Measurements from ENCODE around the gene FBXW7.

Gene FBXW7, protein sequence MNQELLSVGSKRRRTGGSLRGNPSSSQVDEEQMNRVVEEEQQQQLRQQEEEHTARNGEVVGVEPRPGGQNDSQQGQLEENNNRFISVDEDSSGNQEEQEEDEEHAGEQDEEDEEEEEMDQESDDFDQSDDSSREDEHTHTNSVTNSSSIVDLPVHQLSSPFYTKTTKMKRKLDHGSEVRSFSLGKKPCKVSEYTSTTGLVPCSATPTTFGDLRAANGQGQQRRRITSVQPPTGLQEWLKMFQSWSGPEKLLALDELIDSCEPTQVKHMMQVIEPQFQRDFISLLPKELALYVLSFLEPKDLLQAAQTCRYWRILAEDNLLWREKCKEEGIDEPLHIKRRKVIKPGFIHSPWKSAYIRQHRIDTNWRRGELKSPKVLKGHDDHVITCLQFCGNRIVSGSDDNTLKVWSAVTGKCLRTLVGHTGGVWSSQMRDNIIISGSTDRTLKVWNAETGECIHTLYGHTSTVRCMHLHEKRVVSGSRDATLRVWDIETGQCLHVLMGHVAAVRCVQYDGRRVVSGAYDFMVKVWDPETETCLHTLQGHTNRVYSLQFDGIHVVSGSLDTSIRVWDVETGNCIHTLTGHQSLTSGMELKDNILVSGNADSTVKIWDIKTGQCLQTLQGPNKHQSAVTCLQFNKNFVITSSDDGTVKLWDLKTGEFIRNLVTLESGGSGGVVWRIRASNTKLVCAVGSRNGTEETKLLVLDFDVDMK

DNA sequence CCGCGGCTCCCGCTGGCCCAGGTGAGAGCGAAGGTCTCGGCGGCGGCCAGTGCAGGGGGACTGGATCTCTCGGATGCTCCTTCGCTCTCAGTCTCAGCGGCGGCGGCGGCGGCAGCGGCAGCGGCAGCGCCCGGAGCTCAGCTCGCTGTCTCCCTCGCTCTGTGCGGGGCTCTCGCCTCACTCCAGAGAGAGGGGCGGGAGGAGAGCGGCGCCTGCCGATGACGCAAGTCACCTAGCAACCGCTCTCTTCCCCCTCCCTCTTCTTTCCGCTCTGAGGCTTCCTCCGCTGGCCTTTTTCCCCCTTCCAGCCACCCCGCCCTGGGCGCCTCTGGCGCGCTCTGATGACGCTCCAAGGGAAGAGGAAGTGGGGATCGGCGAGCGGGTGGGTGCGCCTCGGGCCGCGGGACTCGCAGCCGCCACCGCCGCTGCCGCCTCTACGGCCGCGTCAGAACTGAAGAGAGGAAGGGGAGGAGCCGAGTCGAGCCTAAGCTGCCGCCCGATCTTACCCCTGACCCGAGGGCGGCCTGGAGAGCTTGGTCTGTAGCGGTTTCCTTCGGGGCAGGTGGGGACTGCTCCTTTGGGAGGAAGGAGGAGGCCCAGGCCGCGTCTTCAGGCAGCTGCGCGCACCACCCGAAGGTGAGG lies at the start of gene FBXW7:
FBXW7 (minus strand) TSS at position 190 of the 642 bp plus-strand sequence. CDS start 124,289 bp downstream, outside the sequence.
- H3K4me3 ChIP-seq (ENCODE audit: low read length), result peak within 1 kb of the TSS; percentile 98
- H3K36me3 ChIP-seq (ENCODE audit: control insufficient read depth, low read depth, low read length), result peaks cover 13% of the 10 kb centered on the region
- peak within 1 kb of the TSS; percentile 92 for H3K27ac ChIP-seq (ENCODE audit: low read length)
- H3K9me3 ChIP-seq (ENCODE audit: control insufficient read depth, low read depth, low read length), result no peaks in the 10 kb centered on the region
- H3K9ac ChIP-seq (ENCODE audit: low read length), result peak within 1 kb of the TSS; percentile 91
- H3K4me1 ChIP-seq (ENCODE audit: control insufficient read depth, low read depth, low read length), result peaks cover 12% of the 10 kb centered on the region
- H3K27me3 ChIP-seq (ENCODE audit: control insufficient read depth, insufficient read depth, low read length), result peaks cover 6% of the 10 kb centered on the region

DNA sequence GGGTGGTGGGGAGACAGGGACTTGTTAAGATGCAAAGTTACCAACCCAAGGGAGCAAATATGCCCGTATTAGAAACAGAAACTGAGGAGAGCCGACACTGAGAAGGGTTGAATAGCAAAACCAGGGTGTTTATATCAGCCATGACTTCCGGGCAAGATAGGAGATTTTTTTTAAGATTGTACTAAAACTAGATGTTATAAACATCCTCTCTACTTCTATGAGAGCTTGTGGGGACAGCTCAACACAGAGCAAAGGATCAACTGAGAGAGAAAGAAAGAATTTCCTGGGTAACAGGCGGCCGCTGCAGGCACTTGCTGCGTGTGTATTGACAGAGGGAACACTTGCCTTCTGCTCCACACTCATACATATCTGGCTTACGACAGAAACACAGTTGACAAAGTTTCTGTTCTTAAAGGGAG lies 49.1 kb upstream of the FBXW7 start:
- no peak overlapping the region for H3K9ac ChIP-seq (ENCODE audit: low read length)
- no peaks in the 10 kb centered on the region for H3K27me3 ChIP-seq (ENCODE audit: control insufficient read depth, insufficient read depth, low read length)
- H3K4me1 ChIP-seq (ENCODE audit: control insufficient read depth, low read depth, low read length), result no peaks in the 10 kb centered on the region
- no peak overlapping the region for H3K4me3 ChIP-seq (ENCODE audit: low read length)
- H3K9me3 ChIP-seq (ENCODE audit: control insufficient read depth, low read depth, low read length), result no peaks in the 10 kb centered on the region
- H3K36me3 ChIP-seq (ENCODE audit: control insufficient read depth, low read depth, low read length), result no peaks in the 10 kb centered on the region
- H3K27ac ChIP-seq (ENCODE audit: low read length), result no peak overlapping the region

DNA sequence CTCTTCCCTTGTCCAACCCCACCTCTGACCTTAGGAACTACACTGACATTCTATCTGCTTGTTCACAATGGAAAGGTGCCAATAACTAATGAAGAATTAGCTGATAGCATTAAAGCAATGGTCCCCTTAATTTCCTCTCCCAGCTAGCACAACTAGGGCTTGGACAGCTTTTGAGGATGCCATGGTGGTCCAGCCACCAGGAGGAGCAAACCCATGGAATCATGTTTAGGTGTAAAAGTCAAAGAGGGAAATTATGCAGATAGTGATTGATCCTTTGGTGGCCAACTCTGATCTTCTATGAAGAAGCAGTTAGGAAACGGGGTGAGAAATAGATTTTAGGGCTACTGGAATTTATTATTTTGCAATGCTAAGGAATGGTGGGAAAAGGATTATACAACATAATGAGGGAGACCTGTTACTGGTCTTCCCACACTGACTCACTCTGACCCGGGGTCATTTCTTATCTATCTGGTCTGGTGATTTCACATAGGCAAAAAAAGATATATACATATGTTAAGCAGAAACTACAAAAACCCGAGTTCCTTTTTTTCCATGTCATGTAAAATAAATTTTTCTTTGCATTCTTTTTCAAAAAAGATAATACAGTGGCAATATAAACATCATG lies 45.8 kb upstream of the FBXW7 start:
- H3K27me3 ChIP-seq (ENCODE audit: control insufficient read depth, insufficient read depth, low read length), result no peaks in the 10 kb centered on the region
- H3K9me3 ChIP-seq (ENCODE audit: control insufficient read depth, low read depth, low read length), result no peaks in the 10 kb centered on the region
- peaks cover 4% of the 10 kb centered on the region for H3K4me1 ChIP-seq (ENCODE audit: control insufficient read depth, low read depth, low read length)
- no peak overlapping the region for H3K27ac ChIP-seq (ENCODE audit: low read length)
- no peaks in the 10 kb centered on the region for H3K36me3 ChIP-seq (ENCODE audit: control insufficient read depth, low read depth, low read length)
- H3K4me3 ChIP-seq (ENCODE audit: low read length), result no peak overlapping the region
- no peak overlapping the region for H3K9ac ChIP-seq (ENCODE audit: low read length)

DNA sequence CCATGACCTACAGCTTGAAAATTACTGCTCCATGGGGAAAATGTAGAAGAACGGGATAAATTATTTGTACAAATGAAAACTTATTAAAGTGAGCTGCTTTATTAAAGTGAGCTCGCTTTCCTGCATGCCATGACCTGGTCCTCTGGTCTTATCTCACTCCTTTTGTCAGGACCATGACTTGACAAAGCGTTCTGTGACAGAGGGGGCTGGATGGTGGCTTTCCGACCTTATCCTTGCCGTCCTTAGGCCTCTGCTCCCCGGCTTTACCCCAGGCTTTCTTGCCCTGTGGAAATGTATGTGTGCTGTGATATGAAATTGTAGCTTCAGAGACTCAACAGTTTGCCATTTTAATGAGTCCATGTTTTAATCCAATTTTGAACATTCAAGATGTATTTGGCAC lies 44.0 kb upstream of the FBXW7 start:
- Histone ChIP-seq H3K36me3 (ENCODE audit: control insufficient read depth, low read depth, low read length) (no peaks in the 10 kb centered on the region), H3K27ac (ENCODE audit: low read length) (no peak overlapping the region), H3K9ac (ENCODE audit: low read length) (no peak overlapping the region), H3K27me3 (ENCODE audit: control insufficient read depth, insufficient read depth, low read length) (no peaks in the 10 kb centered on the region), H3K9me3 (ENCODE audit: control insufficient read depth, low read depth, low read length) (no peaks in the 10 kb centered on the region), H3K4me3 (ENCODE audit: low read length) (no peak overlapping the region), H3K4me1 (ENCODE audit: control insufficient read depth, low read depth, low read length) (peaks cover 4% of the 10 kb centered on the region)

DNA sequence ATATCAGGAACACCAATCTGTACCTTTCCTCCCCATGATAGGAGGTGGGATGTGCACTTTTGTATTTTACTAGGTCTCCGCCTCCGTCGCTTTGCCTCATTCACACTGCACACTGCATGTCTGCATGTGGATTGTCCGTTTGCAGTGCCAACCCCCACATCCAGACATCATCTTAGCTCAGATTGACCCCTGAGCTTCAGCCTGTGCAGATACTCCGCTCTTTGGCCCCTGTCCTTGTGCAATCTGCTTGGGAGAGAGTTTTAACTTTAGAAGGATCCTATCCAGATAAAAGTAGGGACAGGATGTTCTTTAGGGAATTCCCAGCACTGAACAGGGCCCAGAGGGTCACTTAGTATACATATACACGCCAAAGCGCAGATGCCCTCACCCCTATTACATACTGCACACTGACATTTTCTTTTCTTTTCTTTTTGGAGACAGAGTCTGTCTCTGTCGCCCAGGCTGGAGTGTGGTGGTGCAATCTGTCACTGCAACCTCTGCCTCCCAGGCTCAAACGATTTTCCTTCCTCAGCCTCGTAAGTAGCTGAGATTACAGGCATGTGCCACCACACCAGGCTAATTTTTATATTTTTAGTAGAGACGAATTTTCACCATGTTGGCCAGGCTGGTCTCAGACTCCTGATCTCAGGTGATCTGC lies 43.3 kb upstream of the FBXW7 start:
- Histone ChIP-seq H3K36me3 (ENCODE audit: control insufficient read depth, low read depth, low read length) (no peaks in the 10 kb centered on the region), H3K27ac (ENCODE audit: low read length) (no peak overlapping the region), H3K27me3 (ENCODE audit: control insufficient read depth, insufficient read depth, low read length) (no peaks in the 10 kb centered on the region), H3K4me1 (ENCODE audit: control insufficient read depth, low read depth, low read length) (peaks cover 4% of the 10 kb centered on the region), H3K9ac (ENCODE audit: low read length) (no peak overlapping the region), H3K4me3 (ENCODE audit: low read length) (no peak overlapping the region), H3K9me3 (ENCODE audit: control insufficient read depth, low read depth, low read length) (no peaks in the 10 kb centered on the region)

DNA sequence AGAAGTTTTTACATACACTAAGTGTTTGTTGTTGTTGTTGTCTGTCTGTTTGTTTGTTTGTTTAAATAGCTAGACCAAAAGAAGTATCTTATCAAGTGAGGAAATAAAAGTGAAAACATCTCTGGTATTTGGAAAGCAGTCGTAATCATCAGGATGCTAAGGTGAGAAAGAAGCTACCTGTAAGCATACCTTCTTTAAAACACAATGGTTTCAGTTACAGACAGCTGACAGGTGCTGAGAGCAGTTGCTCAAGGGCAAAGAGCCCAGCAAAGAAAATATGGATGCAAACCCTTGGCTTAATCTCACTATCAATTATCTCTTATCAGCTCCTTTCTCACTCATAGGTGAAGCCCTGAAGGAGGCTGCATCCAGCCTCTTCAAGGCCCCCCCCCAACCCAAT lies 42.8 kb upstream of the FBXW7 start:
- no peaks in the 10 kb centered on the region for H3K27me3 ChIP-seq (ENCODE audit: control insufficient read depth, insufficient read depth, low read length)
- peaks cover 4% of the 10 kb centered on the region for H3K4me1 ChIP-seq (ENCODE audit: control insufficient read depth, low read depth, low read length)
- H3K27ac ChIP-seq (ENCODE audit: low read length), result no peak overlapping the region
- no peak overlapping the region for H3K4me3 ChIP-seq (ENCODE audit: low read length)
- no peaks in the 10 kb centered on the region for H3K9me3 ChIP-seq (ENCODE audit: control insufficient read depth, low read depth, low read length)
- H3K9ac ChIP-seq (ENCODE audit: low read length), result no peak overlapping the region
- no peaks in the 10 kb centered on the region for H3K36me3 ChIP-seq (ENCODE audit: control insufficient read depth, low read depth, low read length)

DNA sequence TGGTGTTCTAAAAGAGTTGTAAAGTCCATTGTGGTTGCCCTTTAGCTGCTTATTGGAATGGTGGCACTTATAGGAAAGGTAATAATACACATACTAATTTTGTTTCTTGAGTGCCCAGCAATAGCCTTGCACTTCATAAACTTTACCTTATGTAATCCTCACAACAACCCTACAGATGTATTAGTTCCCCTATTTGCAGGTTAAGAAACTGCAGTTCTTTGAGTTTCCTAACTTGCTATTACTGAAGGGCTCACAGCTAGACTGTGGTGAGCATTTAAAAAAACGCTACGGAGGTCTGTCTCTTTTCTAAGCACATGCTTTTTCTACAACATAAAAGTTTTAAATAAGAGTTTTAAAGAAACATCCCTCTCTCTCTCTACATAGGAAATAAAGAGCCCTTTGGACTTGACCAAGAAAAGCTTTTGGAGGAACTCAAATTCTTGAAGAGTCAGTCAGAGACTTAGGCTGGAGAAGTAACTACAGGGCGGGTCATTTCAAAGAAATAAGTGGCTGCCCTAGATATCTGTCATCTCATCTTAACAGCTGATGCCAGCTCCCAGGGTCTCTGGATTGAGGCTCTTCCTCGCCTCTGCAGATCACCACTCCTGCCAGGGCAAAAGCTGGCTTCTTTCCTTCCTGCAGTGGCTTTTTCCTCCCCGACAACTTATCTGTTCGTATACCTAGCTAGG lies 42.0 kb upstream of the FBXW7 start:
- Histone ChIP-seq H3K4me3 (ENCODE audit: low read length) (no peak overlapping the region), H3K9me3 (ENCODE audit: control insufficient read depth, low read depth, low read length) (no peaks in the 10 kb centered on the region), H3K27me3 (ENCODE audit: control insufficient read depth, insufficient read depth, low read length) (no peaks in the 10 kb centered on the region), H3K36me3 (ENCODE audit: control insufficient read depth, low read depth, low read length) (no peaks in the 10 kb centered on the region), H3K4me1 (ENCODE audit: control insufficient read depth, low read depth, low read length) (peaks cover 4% of the 10 kb centered on the region), H3K27ac (ENCODE audit: low read length) (no peak overlapping the region), H3K9ac (ENCODE audit: low read length) (no peak overlapping the region)

DNA sequence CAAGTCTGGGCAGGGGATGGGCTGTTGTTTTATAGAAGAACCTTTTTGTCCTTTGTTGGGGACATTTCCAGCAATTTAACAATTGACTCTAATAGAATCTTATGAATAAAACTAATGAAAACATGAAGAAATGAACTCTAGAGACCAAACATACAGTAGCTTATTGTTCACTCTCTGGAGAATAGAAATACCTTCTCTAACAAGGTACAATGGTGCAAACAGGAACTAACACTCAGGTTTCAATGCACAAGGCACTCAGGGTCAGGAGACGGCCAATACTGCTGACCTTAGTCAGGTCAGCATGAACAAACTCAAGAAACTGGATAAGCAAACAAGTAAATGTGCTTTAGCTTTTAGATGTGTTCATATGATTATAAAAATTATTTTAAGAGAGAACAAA lies 39.6 kb upstream of the FBXW7 start:
- no peaks in the 10 kb centered on the region for H3K36me3 ChIP-seq (ENCODE audit: control insufficient read depth, low read depth, low read length)
- H3K9me3 ChIP-seq (ENCODE audit: control insufficient read depth, low read depth, low read length), result no peaks in the 10 kb centered on the region

DNA sequence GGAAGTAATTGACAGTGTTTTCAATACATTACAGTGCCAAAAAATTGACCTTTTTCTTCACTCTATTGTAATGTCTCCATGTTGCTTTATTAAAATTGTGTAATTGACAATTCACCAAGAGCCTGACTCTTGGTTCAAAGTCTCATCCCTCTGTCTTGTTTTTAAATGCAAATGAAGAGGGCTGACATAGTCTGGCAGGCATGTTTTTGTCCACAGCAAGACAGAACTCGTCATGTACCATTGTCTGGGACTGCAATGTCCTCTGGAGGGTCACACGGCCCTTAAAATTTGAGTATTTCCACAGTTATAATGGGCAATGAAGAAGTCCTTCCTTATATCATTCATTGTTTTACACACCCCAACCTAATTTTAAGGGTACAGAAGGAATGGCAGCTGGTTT lies 38.0 kb upstream of the FBXW7 start:
- peaks cover 4% of the 10 kb centered on the region for H3K4me1 ChIP-seq (ENCODE audit: control insufficient read depth, low read depth, low read length)
- H3K27me3 ChIP-seq (ENCODE audit: control insufficient read depth, insufficient read depth, low read length), result no peaks in the 10 kb centered on the region
- no peak overlapping the region for H3K4me3 ChIP-seq (ENCODE audit: low read length)
- H3K36me3 ChIP-seq (ENCODE audit: control insufficient read depth, low read depth, low read length), result no peaks in the 10 kb centered on the region
- no peak overlapping the region for H3K27ac ChIP-seq (ENCODE audit: low read length)
- H3K9me3 ChIP-seq (ENCODE audit: control insufficient read depth, low read depth, low read length), result no peaks in the 10 kb centered on the region
- H3K9ac ChIP-seq (ENCODE audit: low read length), result no peak overlapping the region

More for the DNA sequence above, 39.6 kb upstream of the FBXW7 start:
- Histone ChIP-seq H3K4me1 (ENCODE audit: control insufficient read depth, low read depth, low read length) (peaks cover 4% of the 10 kb centered on the region), H3K27me3 (ENCODE audit: control insufficient read depth, insufficient read depth, low read length) (no peaks in the 10 kb centered on the region), H3K9ac (ENCODE audit: low read length) (no peak overlapping the region), H3K27ac (ENCODE audit: low read length) (no peak overlapping the region), H3K4me3 (ENCODE audit: low read length) (no peak overlapping the region)

DNA sequence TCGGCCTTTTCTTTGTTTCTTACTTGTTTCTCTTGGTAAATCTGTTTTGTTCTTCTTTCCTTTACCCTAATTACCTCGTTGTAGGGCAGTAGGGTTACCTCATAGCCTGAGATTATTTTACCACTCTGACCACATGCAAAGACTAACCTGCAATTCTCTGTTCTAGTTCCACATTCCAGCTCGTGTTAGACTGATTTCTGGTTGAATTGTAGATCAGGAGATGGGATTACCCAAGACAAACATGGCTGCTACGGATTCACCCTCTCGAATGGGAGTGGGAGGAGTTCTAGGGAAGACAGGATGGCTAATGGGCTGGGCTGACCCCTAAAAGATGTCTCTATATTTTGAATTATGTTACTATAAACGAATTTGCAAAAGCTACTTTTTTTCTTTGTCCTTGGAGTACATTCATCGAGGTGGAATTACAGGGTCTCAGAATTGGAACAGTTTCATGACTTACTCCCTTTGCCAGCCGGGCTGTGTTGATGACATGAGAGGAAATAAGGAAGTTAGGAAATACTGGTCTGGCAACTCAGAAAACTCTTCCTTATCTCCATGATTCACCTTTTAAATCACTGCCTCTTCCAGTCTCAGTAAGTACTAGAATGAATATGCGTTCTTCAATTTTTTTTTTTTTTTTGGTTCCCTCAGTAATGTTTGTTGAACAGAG lies 36.7 kb upstream of the FBXW7 start:
- H3K9me3 ChIP-seq (ENCODE audit: control insufficient read depth, low read depth, low read length), result no peaks in the 10 kb centered on the region
- H3K4me1 ChIP-seq (ENCODE audit: control insufficient read depth, low read depth, low read length), result no peaks in the 10 kb centered on the region
- no peak overlapping the region for H3K4me3 ChIP-seq (ENCODE audit: low read length)
- no peak overlapping the region for H3K9ac ChIP-seq (ENCODE audit: low read length)
- H3K27me3 ChIP-seq (ENCODE audit: control insufficient read depth, insufficient read depth, low read length), result no peaks in the 10 kb centered on the region
- H3K36me3 ChIP-seq (ENCODE audit: control insufficient read depth, low read depth, low read length), result no peaks in the 10 kb centered on the region
- H3K27ac ChIP-seq (ENCODE audit: low read length), result no peak overlapping the region
